ENCODE data around the gene HOXC4. TPM values are rescaled to one million over a fixed set of nuclear protein-coding genes. Genes with fewer than 3 reads are reported as not detected.

Gene HOXC4
- total RNA-seq, 2 donors from 2014 or later: 1.00 to 1.1 TPM

DNA sequence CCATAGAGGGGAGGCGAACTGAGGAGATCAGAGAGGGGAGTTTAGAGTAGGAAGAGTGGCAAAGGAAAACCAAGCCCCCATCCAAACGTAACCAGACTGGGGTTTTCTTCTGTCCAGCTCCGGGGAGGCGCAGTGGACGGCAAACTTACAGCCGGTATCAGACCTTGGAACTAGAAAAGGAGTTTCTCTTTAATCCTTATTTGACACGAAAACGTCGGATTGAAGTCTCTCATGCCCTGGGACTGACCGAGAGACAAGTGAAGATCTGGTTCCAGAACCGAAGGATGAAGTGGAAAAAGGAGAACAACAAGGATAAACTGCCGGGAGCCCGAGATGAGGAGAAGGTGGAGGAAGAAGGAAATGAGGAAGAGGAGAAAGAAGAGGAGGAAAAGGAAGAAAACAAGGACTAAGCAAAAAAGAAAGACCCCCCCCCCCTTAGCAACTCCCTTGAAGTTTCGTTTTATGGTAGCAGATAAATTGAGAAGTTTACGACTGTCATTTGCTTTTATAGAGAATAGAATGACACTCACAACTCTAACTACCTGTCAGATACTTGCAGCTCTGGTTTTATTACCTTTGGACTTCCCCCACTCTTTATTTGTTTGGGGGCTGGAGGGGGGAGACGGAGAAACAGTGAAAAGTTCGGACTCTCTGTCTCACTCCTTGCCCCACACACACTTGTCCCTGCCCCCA is 42.5 kb upstream of the HOXC4 start:
- Mint-ChIP-seq H3K4me1 (ENCODE audit: low read depth) (peaks cover 35% of the 10 kb centered on the region), H3K36me3 (ENCODE audit: insufficient read depth in 2 of 2) (no peaks in the 10 kb centered on the region), H3K27me3 (ENCODE audit: low read depth) (peaks cover 93% of the 10 kb centered on the region), H3K9me3 (no peaks in the 10 kb centered on the region), H3K4me3 (peak overlapping the region; percentile 17 to 65), H3K27ac (no peak overlapping the region)
- no peak for DNase-seq
- ATAC-seq (replicated peaks in 1 of 2): no peak

DNA sequence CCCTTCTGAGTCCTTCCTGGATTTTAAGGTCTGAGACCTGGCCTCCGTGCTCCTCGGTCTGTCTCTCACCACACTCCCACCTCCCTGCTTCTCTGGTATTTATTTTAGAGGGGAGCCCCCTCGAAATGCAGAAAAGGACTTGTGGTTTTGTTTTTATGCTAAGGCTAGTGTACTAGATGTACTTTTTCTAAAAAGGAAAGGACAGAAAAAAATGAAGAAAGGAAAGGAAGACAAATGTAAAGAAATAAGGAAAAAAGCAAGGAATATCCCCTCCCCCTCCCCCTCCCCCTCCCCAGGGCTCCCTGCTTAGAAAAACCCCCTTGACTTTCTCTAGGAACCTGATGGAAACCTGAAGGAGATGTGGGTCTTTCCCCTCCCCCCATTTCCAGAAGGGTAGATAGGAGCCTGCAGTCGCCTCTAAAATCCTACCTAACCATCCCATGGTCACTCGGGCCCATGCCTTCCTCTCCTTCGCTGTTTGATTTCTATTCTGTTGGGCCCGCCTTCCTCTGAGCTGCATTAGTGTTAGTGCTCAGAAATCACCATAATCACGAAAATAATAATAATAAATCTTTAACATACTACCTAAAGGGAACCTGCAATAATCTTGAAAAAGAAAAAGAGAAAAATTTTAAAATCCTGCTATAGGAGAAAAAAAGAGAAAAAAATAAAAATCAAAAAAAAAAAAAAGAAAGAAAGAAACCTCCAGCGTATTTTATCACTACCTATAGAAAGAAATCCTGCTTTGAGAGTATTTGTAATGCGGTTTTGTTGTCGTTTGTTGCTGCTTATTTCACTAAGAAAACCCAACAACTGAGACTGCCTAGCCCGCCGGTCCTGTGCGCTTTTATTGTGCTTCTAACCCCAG is 41.7 kb upstream of the HOXC4 start:
- H3K4me1 Mint-ChIP-seq (ENCODE audit: low read depth): peaks cover 31% of the 10 kb centered on the region

DNA sequence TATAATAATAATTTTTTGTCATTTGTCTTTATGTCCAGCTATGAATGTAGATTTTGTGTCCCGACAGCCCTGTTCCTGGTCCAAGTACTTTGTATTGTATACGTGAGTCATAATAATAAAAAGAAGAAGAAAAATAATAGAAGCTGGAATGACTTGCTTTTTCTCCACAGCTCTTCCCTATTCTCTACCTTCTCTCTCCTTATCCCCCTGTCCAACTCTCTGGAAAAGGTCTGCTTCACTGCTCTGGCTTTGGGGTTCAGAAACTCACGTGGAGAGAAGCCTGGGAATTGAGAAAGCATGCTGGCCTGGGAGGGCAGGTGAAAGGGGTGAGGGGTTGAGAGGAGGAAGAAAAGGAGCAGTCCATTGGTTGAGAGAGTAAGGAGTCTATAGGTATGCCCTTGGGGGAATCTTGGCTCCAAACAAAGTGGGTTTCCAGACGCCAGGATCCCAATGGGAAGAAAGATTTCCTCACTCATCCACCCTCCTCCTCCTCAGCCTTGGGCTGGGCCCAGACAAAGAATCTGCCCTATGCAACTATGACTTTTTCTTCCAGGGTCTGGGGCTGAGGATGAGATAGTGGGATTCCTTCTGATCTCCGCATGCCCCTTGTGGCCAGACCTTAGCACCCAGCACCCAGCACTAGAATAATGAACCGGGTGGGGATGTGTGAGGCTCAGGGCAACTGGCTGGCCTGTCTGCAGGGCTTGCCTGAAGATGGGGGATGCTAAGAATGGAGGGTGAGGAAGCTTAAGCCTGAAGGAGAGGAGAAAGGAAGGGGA is 40.8 kb upstream of the HOXC4 start:
- DNase-seq (no peak), ATAC-seq (replicated peaks in 1 of 2) (no peak)
- no peak overlapping the region for H3K4me3 Mint-ChIP-seq
- peaks cover 87% of the 10 kb centered on the region for H3K27me3 Mint-ChIP-seq (ENCODE audit: low read depth)
- H3K36me3 Mint-ChIP-seq (ENCODE audit: insufficient read depth in 2 of 2): no peaks in the 10 kb centered on the region
- no peak overlapping the region for H3K27ac Mint-ChIP-seq
- no peaks in the 10 kb centered on the region for H3K9me3 Mint-ChIP-seq
- H3K4me1 Mint-ChIP-seq (ENCODE audit: low read depth): peaks cover 39% of the 10 kb centered on the region

More for the DNA sequence above, 41.7 kb upstream of the HOXC4 start:
- DNase-seq (no peak), ATAC-seq (replicated peaks in 1 of 2) (no peak)
- peaks cover 89% of the 10 kb centered on the region for H3K27me3 Mint-ChIP-seq (ENCODE audit: low read depth)
- H3K4me3 Mint-ChIP-seq: peak overlapping the region; percentile 17 to 65
- no peaks in the 10 kb centered on the region for H3K36me3 Mint-ChIP-seq (ENCODE audit: insufficient read depth in 2 of 2)
- H3K9me3 Mint-ChIP-seq: no peaks in the 10 kb centered on the region
- H3K27ac Mint-ChIP-seq: no peak overlapping the region

GRCh38 chr12:54014377-54015017 is 39.1 kb upstream of the HOXC4 start:
- no peaks in the 10 kb centered on the region for H3K9me3 Mint-ChIP-seq
- DNase-seq (no peak), ATAC-seq (replicated peaks in 1 of 2) (no peak)
- H3K27me3 Mint-ChIP-seq (ENCODE audit: low read depth): peaks cover 77% of the 10 kb centered on the region
- peak overlapping the region; percentile 82 for H3K27ac Mint-ChIP-seq
- H3K4me3 Mint-ChIP-seq: peak overlapping the region; percentile 64 to 76
- H3K4me1 Mint-ChIP-seq (ENCODE audit: low read depth): peaks cover 44% of the 10 kb centered on the region
- H3K36me3 Mint-ChIP-seq (ENCODE audit: insufficient read depth in 2 of 2): no peaks in the 10 kb centered on the region

DNA sequence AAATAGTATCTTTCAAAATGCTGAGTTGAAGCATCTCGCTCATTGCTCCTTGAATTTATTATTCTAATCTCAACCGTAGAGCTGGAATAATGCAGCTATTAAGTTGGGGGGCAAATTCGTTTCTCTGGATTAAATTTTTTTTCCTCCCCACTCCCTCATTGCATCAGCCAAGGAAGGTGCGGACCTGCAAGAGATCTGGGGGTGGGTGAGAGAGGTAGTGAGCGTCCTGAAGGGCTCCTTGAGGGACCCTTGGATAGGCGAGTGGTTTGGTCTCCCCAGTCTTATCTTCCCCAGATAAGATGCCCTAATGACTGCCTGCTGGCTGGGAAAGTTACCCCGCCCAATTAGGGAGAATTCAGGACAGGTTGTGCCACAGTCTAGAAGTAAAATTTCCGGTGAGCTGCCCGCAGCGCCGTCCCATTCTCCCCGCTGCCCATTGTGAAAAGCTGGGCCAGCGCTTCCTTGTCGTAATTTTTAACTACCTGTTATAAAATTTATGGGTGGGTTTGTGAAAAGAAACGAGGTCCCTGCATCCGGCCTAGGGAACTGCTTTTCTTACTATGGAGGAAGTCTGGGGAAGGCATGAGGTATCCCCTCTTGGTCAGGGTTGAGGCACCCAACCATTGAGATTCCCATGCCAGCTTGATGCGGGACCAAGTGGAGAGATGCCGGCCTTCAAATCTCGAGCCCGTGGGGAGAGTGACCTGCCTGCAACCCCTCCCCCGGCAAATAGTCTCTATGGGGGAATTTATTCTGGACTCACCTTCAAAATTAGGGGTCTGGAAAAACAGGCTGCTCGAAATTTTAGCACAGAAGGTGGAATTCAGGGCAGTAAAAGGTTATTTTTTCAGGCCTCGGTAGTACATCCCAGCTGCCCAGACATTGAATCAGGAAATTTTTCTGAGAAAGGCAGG is 38.4 kb upstream of the HOXC4 start:
- Mint-ChIP-seq H3K9me3 (no peaks in the 10 kb centered on the region), H3K4me3 (peak overlapping the region; percentile 64 to 76), H3K27ac (peak overlapping the region; percentile 82)

DNA sequence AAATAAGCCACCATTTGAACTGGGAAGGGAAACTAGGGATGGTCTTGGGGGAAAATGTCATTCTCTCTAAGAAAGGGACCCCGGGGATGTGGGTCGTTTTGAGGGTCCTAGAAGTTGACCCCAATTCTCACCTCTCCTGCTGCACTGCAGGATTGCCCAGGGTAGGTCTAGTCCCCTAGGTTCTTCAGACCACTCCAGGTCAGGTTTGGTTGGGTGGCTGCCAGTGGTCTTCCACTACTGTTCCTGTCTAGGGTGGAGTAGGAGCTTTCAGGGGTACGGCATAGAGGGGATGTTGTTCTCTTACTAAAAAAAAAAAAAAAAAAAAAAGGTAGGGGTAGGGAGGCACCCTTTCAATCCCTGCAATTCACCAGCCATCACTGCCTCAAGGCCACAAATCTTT is 37.6 kb upstream of the HOXC4 start:
- no peak for ATAC-seq (replicated peaks in 1 of 2)
- Mint-ChIP-seq H3K9me3 (no peaks in the 10 kb centered on the region), H3K27ac (no peak overlapping the region)

More for the DNA sequence above, 38.4 kb upstream of the HOXC4 start:
- no peak for DNase-seq
- H3K4me1 Mint-ChIP-seq (ENCODE audit: low read depth): peaks cover 43% of the 10 kb centered on the region
- H3K27me3 Mint-ChIP-seq (ENCODE audit: low read depth): peaks cover 77% of the 10 kb centered on the region
- H3K36me3 Mint-ChIP-seq (ENCODE audit: insufficient read depth in 2 of 2): no peaks in the 10 kb centered on the region
- no peak for ATAC-seq (replicated peaks in 1 of 2)

DNA sequence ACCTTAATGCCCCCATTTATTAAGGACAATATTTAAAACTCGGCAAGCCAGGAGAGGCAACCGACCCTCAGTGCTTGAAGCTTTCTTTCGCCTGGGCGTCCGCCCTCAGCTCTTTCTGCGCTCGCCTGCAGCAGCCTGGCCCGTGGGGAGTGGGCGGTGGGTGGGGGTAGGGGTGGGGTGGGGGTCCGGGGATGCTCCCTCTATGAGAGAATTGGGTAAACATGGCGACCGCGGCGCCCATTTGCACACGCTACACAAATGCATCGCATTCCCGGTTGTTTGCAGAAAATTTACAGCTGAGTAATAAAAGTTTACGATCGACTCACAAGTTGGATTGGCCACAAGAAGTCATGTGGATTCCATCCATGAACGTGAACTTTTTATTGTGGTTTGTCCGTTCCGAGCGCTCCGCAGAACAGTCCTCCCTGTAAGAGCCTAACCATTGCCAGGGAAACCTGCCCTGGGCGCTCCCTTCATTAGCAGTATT is 37.1 kb upstream of the HOXC4 start:
- Mint-ChIP-seq H3K27ac (no peak overlapping the region), H3K4me1 (ENCODE audit: low read depth) (peaks cover 41% of the 10 kb centered on the region), H3K9me3 (no peaks in the 10 kb centered on the region), H3K27me3 (ENCODE audit: low read depth) (peaks cover 75% of the 10 kb centered on the region), H3K4me3 (peak overlapping the region; percentile 56 to 64), H3K36me3 (ENCODE audit: insufficient read depth in 2 of 2) (no peaks in the 10 kb centered on the region)
- DNase-seq (no peak), ATAC-seq (replicated peaks in 1 of 2) (no peak)

More for the DNA sequence above, 37.6 kb upstream of the HOXC4 start:
- Mint-ChIP-seq H3K4me1 (ENCODE audit: low read depth) (peaks cover 43% of the 10 kb centered on the region), H3K27me3 (ENCODE audit: low read depth) (peaks cover 75% of the 10 kb centered on the region), H3K4me3 (no peak overlapping the region), H3K36me3 (ENCODE audit: insufficient read depth in 2 of 2) (no peaks in the 10 kb centered on the region)
- DNase-seq: no peak

DNA sequence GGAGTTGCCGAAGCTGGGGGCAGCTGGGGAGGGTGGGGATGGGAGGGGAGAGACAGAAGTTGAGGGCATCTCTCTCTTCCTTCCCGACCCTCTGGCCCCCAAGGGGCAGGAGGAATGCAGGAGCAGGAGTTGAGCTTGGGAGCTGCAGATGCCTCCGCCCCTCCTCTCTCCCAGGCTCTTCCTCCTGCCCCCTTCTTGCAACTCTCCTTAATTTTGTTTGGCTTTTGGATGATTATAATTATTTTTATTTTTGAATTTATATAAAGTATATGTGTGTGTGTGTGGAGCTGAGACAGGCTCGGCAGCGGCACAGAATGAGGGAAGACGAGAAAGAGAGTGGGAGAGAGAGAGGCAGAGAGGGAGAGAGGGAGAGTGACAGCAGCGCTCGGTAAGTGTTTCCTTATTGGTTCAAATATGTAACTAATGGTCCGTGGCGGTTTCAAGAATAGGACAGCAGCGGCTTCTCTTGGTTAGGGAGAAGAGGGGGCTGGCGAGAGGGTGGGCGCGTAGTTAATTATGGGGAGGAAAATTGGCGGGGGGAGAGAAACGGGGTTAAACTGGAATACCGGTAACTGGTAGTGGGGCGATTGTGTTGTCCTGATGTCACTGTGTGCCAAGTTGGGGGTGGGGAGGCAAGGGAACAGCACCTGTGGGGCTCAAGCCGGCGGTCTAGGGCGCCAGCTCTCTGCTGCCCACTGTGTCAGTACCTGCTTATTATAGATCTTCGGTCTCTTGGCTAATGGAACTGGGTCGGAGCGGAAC is 36.4 kb upstream of the HOXC4 start:
- H3K4me1 Mint-ChIP-seq (ENCODE audit: low read depth): peaks cover 40% of the 10 kb centered on the region
- peak; percentile 61 to 63 for ATAC-seq (replicated peaks in 1 of 2)
- peaks cover 75% of the 10 kb centered on the region for H3K27me3 Mint-ChIP-seq (ENCODE audit: low read depth)
- H3K36me3 Mint-ChIP-seq (ENCODE audit: insufficient read depth in 2 of 2): no peaks in the 10 kb centered on the region
- DNase-seq: no peak
- no peaks in the 10 kb centered on the region for H3K9me3 Mint-ChIP-seq
- H3K4me3 Mint-ChIP-seq: peak overlapping the region; percentile 80 to 93
- H3K27ac Mint-ChIP-seq: peak overlapping the region; percentile 42

DNA sequence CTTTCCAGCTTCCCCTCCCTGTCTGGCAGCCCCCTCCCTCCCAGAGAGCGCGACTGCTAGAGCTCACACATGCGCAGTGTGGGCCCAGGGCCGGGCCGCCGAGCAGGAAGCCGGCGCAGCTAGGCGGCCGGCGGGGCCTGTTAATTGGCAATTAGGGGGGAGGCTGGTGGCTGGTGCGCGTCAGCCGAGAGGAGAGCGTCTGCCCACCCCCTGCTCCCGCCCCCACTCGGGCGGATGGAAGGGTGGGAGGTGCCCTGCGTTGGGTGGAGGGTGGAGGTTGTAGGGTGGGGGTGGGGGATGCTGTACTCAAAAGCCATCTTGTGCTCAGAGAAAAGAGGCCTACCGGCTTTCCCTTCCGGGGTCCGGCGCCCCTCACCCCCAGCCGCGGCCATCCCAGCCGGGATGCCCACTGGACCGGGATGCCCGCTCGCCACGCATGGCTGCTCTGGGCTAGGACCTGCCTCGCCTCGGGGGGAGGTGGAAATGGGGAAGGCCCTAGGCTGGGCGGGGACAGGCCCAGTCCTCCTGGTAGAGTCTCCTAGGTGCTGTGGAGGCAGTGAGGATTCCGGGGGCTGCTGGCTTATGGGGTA is 35.7 kb upstream of the HOXC4 start:
- ATAC-seq (replicated peaks in 1 of 2): peak; percentile 89 to 92
- H3K9me3 Mint-ChIP-seq: no peaks in the 10 kb centered on the region
- DNase-seq: peak; percentile 79 to 83
- peak overlapping the region; percentile 80 to 93 for H3K4me3 Mint-ChIP-seq
- H3K27ac Mint-ChIP-seq: no peak overlapping the region
- peaks cover 40% of the 10 kb centered on the region for H3K4me1 Mint-ChIP-seq (ENCODE audit: low read depth)
- no peaks in the 10 kb centered on the region for H3K36me3 Mint-ChIP-seq (ENCODE audit: insufficient read depth in 2 of 2)
- H3K27me3 Mint-ChIP-seq (ENCODE audit: low read depth): peaks cover 75% of the 10 kb centered on the region

- Mint-ChIP-seq H3K4me3 (peak overlapping the region; percentile 80 to 93), H3K27ac (no peak overlapping the region), H3K9me3 (no peaks in the 10 kb centered on the region), H3K36me3 (ENCODE audit: insufficient read depth in 2 of 2) (no peaks in the 10 kb centered on the region), H3K4me1 (ENCODE audit: low read depth) (peaks cover 40% of the 10 kb centered on the region), H3K27me3 (ENCODE audit: low read depth) (peaks cover 75% of the 10 kb centered on the region)
- ATAC-seq (replicated peaks in 1 of 2): no peak
- no peak for DNase-seq
Measured at GRCh38 chr12:54018468-54018984, 35.1 kb upstream of the HOXC4 start.
